ENCODE results near the gene AGER. TPM values are rescaled to one million over a fixed set of nuclear protein-coding genes. Genes with fewer than 3 reads are reported as not detected.
"Not testable (repeated sequence)": the region's sequence is repeated elsewhere in the genome, so short reads cannot be mapped to it uniquely, and the experiment has no call there.

Gene AGER
- total RNA-seq, 1 experiment from 2014 or later, result 1.3 TPM

GRCh38 chr6:32200711-32201475, 16.8 kb upstream of the AGER start:
- no peak for DNase-seq (ENCODE audit: low read depth)

- no peak for DNase-seq (ENCODE audit: low read depth)
These were observed 14.8 kb upstream of the AGER start for GRCh38 chr6:32198866-32199265.

- DNase-seq (ENCODE audit: low read depth), result no peak
These were observed 14.3 kb upstream of the AGER start for GRCh38 chr6:32198345-32198696.

- no peak for DNase-seq (ENCODE audit: low read depth)
These were observed 12.9 kb upstream of the AGER start for GRCh38 chr6:32196682-32197616.

- peak; percentile 91 for DNase-seq (ENCODE audit: low read depth)
These were observed 12.0 kb upstream of the AGER start for GRCh38 chr6:32195902-32196681.

- peak; percentile 100 for DNase-seq (ENCODE audit: low read depth)
These were observed 11.5 kb upstream of the AGER start for GRCh38 chr6:32195652-32195901.

GRCh38 chr6:32194825-32195651, 11.0 kb upstream of the AGER start:
- peak; percentile 58 for DNase-seq (ENCODE audit: low read depth)

GRCh38 chr6:32194388-32194787, 10.3 kb upstream of the AGER start:
- DNase-seq (ENCODE audit: low read depth), result no peak

- DNase-seq (ENCODE audit: low read depth), result not testable (repeated sequence)
These were observed 9.0 kb upstream of the AGER start for GRCh38 chr6:32193096-32193495.

GRCh38 chr6:32192608-32193039, 8.6 kb upstream of the AGER start, which contains the start of gene GPSM3:
TSS of gene GPSM3 (minus strand) at chr6:32192643. CDS start at chr6:32192513, 130 bp downstream.
- peak; percentile 84 for DNase-seq (ENCODE audit: low read depth)

- DNase-seq (ENCODE audit: low read depth), result no peak
These were observed 7.9 kb upstream of the AGER start for GRCh38 chr6:32191696-32192607.

- no peak for DNase-seq (ENCODE audit: low read depth)
These were observed 7.0 kb upstream of the AGER start for GRCh38 chr6:32190911-32191677.

GRCh38 chr6:32190054-32190851, 6.2 kb upstream of the AGER start, which contains the start of gene PBX2:
TSS of gene PBX2 (minus strand) at chr6:32190202. CDS start at chr6:32189915, 287 bp downstream.
- peak; percentile 82 for DNase-seq (ENCODE audit: low read depth)

GRCh38 chr6:32189742-32190053, 5.6 kb upstream of the AGER start:
- no peak for DNase-seq (ENCODE audit: low read depth)

GRCh38 chr6:32189069-32189741, 5.2 kb upstream of the AGER start:
- DNase-seq (ENCODE audit: low read depth), result no peak

GRCh38 chr6:32188381-32189068, 4.5 kb upstream of the AGER start:
- DNase-seq (ENCODE audit: low read depth), result no peak

All from HT1080 (cell line).